HG03196 (cell line): ENCODE data around the gene PSMD9.
A peak's percentile ranks its signal among the peaks of the same experiment; 100 is the strongest.
"Not testable (repeated sequence)": the region's sequence is repeated elsewhere in the genome, so short reads cannot be mapped to it uniquely, and the experiment has no call there.

Source experiments
- ATAC-seq: cut with Tn5 transposase; IDR thresholded peaks from one replicate; pipeline ENCODE4 v1.9.1; 2021; ENCODE audit not compliant: unreplicated experiment

PSMD9 gene

GRCh38 chr12:121873216-121873569 is 15.4 kb upstream of the PSMD9 start:
- no peak for ATAC-seq

- no peak for ATAC-seq
These were observed 14.5 kb upstream of the PSMD9 start for GRCh38 chr12:121874071-121874470.

GRCh38 chr12:121875582-121875981 is 13.0 kb upstream of the PSMD9 start:
- ATAC-seq: no peak

GRCh38 chr12:121876080-121876447 is 12.5 kb upstream of the PSMD9 start:
- ATAC-seq: not testable (repeated sequence)

- no peak for ATAC-seq
These were observed 5.3 kb upstream of the PSMD9 start for GRCh38 chr12:121883315-121883660.

- ATAC-seq: not testable (repeated sequence)
These were observed 3.5 kb upstream of the PSMD9 start for GRCh38 chr12:121885129-121885528.

GRCh38 chr12:121888083-121888477 is 510 bp upstream of the PSMD9 start:
- no peak for ATAC-seq

GRCh38 chr12:121889274-121889624 is 659 bp downstream of the PSMD9 start:
- ATAC-seq: no peak

- ATAC-seq: not testable (repeated sequence)
These were observed 1.1 kb downstream of the PSMD9 start for GRCh38 chr12:121889661-121890060.

- ATAC-seq: no peak
These were observed 4.3 kb downstream of the PSMD9 start for GRCh38 chr12:121892673-121893561.

GRCh38 chr12:121893961-121894460 is 5.4 kb downstream of the PSMD9 start:
- ATAC-seq: no peak

GRCh38 chr12:121894633-121895032 is 6.0 kb downstream of the PSMD9 start:
- no peak for ATAC-seq

- ATAC-seq: no peak
These were observed 9.7 kb downstream of the PSMD9 start for GRCh38 chr12:121898287-121898686.

- ATAC-seq: no peak
These were observed 11.0 kb downstream of the PSMD9 start for GRCh38 chr12:121899590-121899989.

GRCh38 chr12:121903202-121903601 is 14.6 kb downstream of the PSMD9 start:
- no peak for ATAC-seq

- ATAC-seq: no peak
These were observed 17.2 kb downstream of the PSMD9 start for GRCh38 chr12:121905746-121906145.

- ATAC-seq: no peak
These were observed 20.1 kb downstream of the PSMD9 start for GRCh38 chr12:121908702-121909101.

GRCh38 chr12:121911824-121912585 is 23.4 kb downstream of the PSMD9 start:
- ATAC-seq: no peak

GRCh38 chr12:121915841-121916321 is 27.3 kb downstream of the PSMD9 start:
- ATAC-seq: no peak

GRCh38 chr12:121916719-121917118 is 28.1 kb downstream of the PSMD9 start:
- ATAC-seq: no peak

- peak; percentile 94 for ATAC-seq
These were observed 29.5 kb downstream of the PSMD9 start, which contains the start of gene CFAP251 for GRCh38 chr12:121917950-121918678. Gene CFAP251 (plus strand): TSS chr12:121918592. CDS start chr12:121921306, 2,714 bp downstream.
